Activated T-helper 17 cell treated with anti-CD3 and anti-CD28 coated beads, Interleukin-2, amount 50 U/mL, for 72 hours (primary cell): ENCODE measurements around the gene TADA3. TPM values are rescaled to one million over a fixed set of nuclear protein-coding genes. Genes with fewer than 3 reads are reported as not detected.

Experiments used
- ATAC-seq: fragments of 150-1000 bp; cut with Tn5 transposase; replicated peaks from 2 replicates; pipeline ENCODE4 v1.10.0; 2021; ENCODE audit warnings: mild to moderate bottlenecking, moderate library complexity
- H3K27ac Mint-ChIP-seq: one replicate; pipeline ENCODE4 v1.8.0; 2022; ENCODE audit warnings: mixed read lengths
- H3K27me3 Mint-ChIP-seq: one replicate; pipeline ENCODE4 v1.8.0; 2022; ENCODE audit warnings: mixed read lengths
- H3K36me3 Mint-ChIP-seq: one replicate; pipeline ENCODE4 v1.8.0; 2022; ENCODE audit warnings: low read depth, mild to moderate bottlenecking, mixed read lengths
- H3K4me1 Mint-ChIP-seq: one replicate; pipeline ENCODE4 v1.8.0; 2022; ENCODE audit warnings: mixed read lengths
- H3K4me3 Mint-ChIP-seq: one replicate; pipeline ENCODE4 v1.8.0; 2022; ENCODE audit warnings: mild to moderate bottlenecking, mixed read lengths
- H3K9me3 Mint-ChIP-seq: one replicate; pipeline ENCODE4 v1.8.0; 2022; ENCODE audit warnings: mixed read lengths
- total RNA-seq, 2 donors: library from RNA; stranded (reverse); gene quantifications; one replicate each; pipeline ENCODE4 v1.2.3, GENCODE V29; 2022

TADA3 gene
- total RNA-seq, 2 donors from 2014 or later, result 77.8 to 81.9 TPM

GRCh38 chr3:9769012-9769411 lies 23.3 kb downstream of the TADA3 start:
- H3K4me3 Mint-ChIP-seq, result peak overlapping the region; percentile 87
- ATAC-seq, result no peak
- peaks cover 18% of the 10 kb centered on the region for H3K4me1 Mint-ChIP-seq
- H3K36me3 Mint-ChIP-seq, result peaks cover 54% of the 10 kb centered on the region
- peak overlapping the region; percentile 90 for H3K27ac Mint-ChIP-seq
- H3K9me3 Mint-ChIP-seq, result no peaks in the 10 kb centered on the region
- no peaks in the 10 kb centered on the region for H3K27me3 Mint-ChIP-seq

- Mint-ChIP-seq H3K27me3 (no peaks in the 10 kb centered on the region), H3K36me3 (peaks cover 62% of the 10 kb centered on the region), H3K27ac (peak overlapping the region; percentile 90), H3K9me3 (no peaks in the 10 kb centered on the region), H3K4me1 (peaks cover 18% of the 10 kb centered on the region), H3K4me3 (peak overlapping the region; percentile 87)
- no peak for ATAC-seq
Measured at GRCh38 chr3:9768141-9768775, 24.0 kb downstream of the TADA3 start.

- peak overlapping the region; percentile 6 for H3K27ac Mint-ChIP-seq
- no peaks in the 10 kb centered on the region for H3K27me3 Mint-ChIP-seq
- no peaks in the 10 kb centered on the region for H3K9me3 Mint-ChIP-seq
- peaks cover 70% of the 10 kb centered on the region for H3K36me3 Mint-ChIP-seq
- H3K4me1 Mint-ChIP-seq, result peaks cover 18% of the 10 kb centered on the region
- no peak for ATAC-seq
- H3K4me3 Mint-ChIP-seq, result peak overlapping the region; percentile 87
Measured at GRCh38 chr3:9767418-9767817, 24.9 kb downstream of the TADA3 start.

- Mint-ChIP-seq H3K27me3 (no peaks in the 10 kb centered on the region), H3K36me3 (peaks cover 86% of the 10 kb centered on the region), H3K27ac (no peak overlapping the region), H3K4me1 (peaks cover 21% of the 10 kb centered on the region), H3K4me3 (peak overlapping the region; percentile 29), H3K9me3 (no peaks in the 10 kb centered on the region)
- no peak for ATAC-seq
Measured at GRCh38 chr3:9765865-9766264, 26.4 kb downstream of the TADA3 start.

- no peak for ATAC-seq
- Mint-ChIP-seq H3K27ac (no peak overlapping the region), H3K4me1 (peaks cover 14% of the 10 kb centered on the region), H3K4me3 (no peak overlapping the region), H3K36me3 (peaks cover 99% of the 10 kb centered on the region), H3K27me3 (no peaks in the 10 kb centered on the region), H3K9me3 (no peaks in the 10 kb centered on the region)
Measured at GRCh38 chr3:9762871-9763270, 29.4 kb downstream of the TADA3 start.

GRCh38 chr3:9761919-9762318 lies 30.4 kb downstream of the TADA3 start:
- no peak overlapping the region for H3K27ac Mint-ChIP-seq
- no peaks in the 10 kb centered on the region for H3K27me3 Mint-ChIP-seq
- peaks cover 97% of the 10 kb centered on the region for H3K36me3 Mint-ChIP-seq
- no peak overlapping the region for H3K4me3 Mint-ChIP-seq
- no peaks in the 10 kb centered on the region for H3K9me3 Mint-ChIP-seq
- peaks cover 11% of the 10 kb centered on the region for H3K4me1 Mint-ChIP-seq
- ATAC-seq, result peak; percentile 44

GRCh38 chr3:9760779-9761505 lies 31.3 kb downstream of the TADA3 start:
- Mint-ChIP-seq H3K4me1 (peaks cover 8% of the 10 kb centered on the region), H3K27ac (peak overlapping the region; percentile 2), H3K36me3 (peaks cover 97% of the 10 kb centered on the region), H3K27me3 (no peaks in the 10 kb centered on the region), H3K9me3 (no peaks in the 10 kb centered on the region), H3K4me3 (no peak overlapping the region)
- no peak for ATAC-seq

GRCh38 chr3:9757427-9757826 lies 34.8 kb downstream of the TADA3 start:
- ATAC-seq, result no peak

GRCh38 chr3:9754678-9755077 lies 37.6 kb downstream of the TADA3 start:
- Mint-ChIP-seq H3K4me1 (peaks cover 20% of the 10 kb centered on the region), H3K9me3 (no peaks in the 10 kb centered on the region), H3K27ac (peak overlapping the region; percentile 37), H3K27me3 (no peaks in the 10 kb centered on the region), H3K4me3 (peak overlapping the region; percentile 36), H3K36me3 (peaks cover 97% of the 10 kb centered on the region)
- no peak for ATAC-seq

More at GRCh38 chr3:9757427-9757826, 34.8 kb downstream of the TADA3 start:
- H3K27ac Mint-ChIP-seq, result no peak overlapping the region
- peaks cover 20% of the 10 kb centered on the region for H3K4me1 Mint-ChIP-seq
- H3K27me3 Mint-ChIP-seq, result no peaks in the 10 kb centered on the region
- H3K36me3 Mint-ChIP-seq, result peaks cover 97% of the 10 kb centered on the region
- H3K9me3 Mint-ChIP-seq, result no peaks in the 10 kb centered on the region
- H3K4me3 Mint-ChIP-seq, result no peak overlapping the region

GRCh38 chr3:9750556-9751411 lies 41.5 kb downstream of the TADA3 start:
- Mint-ChIP-seq H3K4me3 (peak overlapping the region; percentile 99), H3K27ac (peak overlapping the region; percentile 90), H3K9me3 (no peaks in the 10 kb centered on the region), H3K4me1 (peaks cover 20% of the 10 kb centered on the region), H3K36me3 (peaks cover 97% of the 10 kb centered on the region), H3K27me3 (no peaks in the 10 kb centered on the region)
- no peak for ATAC-seq

GRCh38 chr3:9749645-9750555 lies 42.4 kb downstream of the TADA3 start, which contains the start of gene OGG1:
TSS of gene OGG1 (plus strand) at chr3:9749952. CDS start at chr3:9750287, 335 bp downstream.
- peaks cover 97% of the 10 kb centered on the region for H3K36me3 Mint-ChIP-seq
- H3K9me3 Mint-ChIP-seq, result no peaks in the 10 kb centered on the region
- peak within 1 kb of the TSS; percentile 90 for H3K27ac Mint-ChIP-seq
- H3K27me3 Mint-ChIP-seq, result no peaks in the 10 kb centered on the region
- peaks cover 20% of the 10 kb centered on the region for H3K4me1 Mint-ChIP-seq
- peak; percentile 96 for ATAC-seq
- peak within 1 kb of the TSS; percentile 99 for H3K4me3 Mint-ChIP-seq

- peaks cover 97% of the 10 kb centered on the region for H3K36me3 Mint-ChIP-seq
- H3K27ac Mint-ChIP-seq, result peak overlapping the region; percentile 90
- H3K4me3 Mint-ChIP-seq, result peak overlapping the region; percentile 99
- no peak for ATAC-seq
- no peaks in the 10 kb centered on the region for H3K9me3 Mint-ChIP-seq
- peaks cover 14% of the 10 kb centered on the region for H3K4me1 Mint-ChIP-seq
- H3K27me3 Mint-ChIP-seq, result no peaks in the 10 kb centered on the region
Measured at GRCh38 chr3:9749296-9749644, 43.0 kb downstream of the TADA3 start.

GRCh38 chr3:9748031-9748430 lies 44.2 kb downstream of the TADA3 start:
- no peak for ATAC-seq
- Mint-ChIP-seq H3K36me3 (peaks cover 97% of the 10 kb centered on the region), H3K27ac (no peak overlapping the region), H3K4me1 (peaks cover 7% of the 10 kb centered on the region), H3K27me3 (no peaks in the 10 kb centered on the region), H3K4me3 (no peak overlapping the region), H3K9me3 (no peaks in the 10 kb centered on the region)

GRCh38 chr3:9747267-9747666 lies 45.0 kb downstream of the TADA3 start:
- Mint-ChIP-seq H3K4me1 (peaks cover 7% of the 10 kb centered on the region), H3K36me3 (peaks cover 97% of the 10 kb centered on the region), H3K4me3 (no peak overlapping the region), H3K27ac (no peak overlapping the region), H3K9me3 (no peaks in the 10 kb centered on the region), H3K27me3 (no peaks in the 10 kb centered on the region)
- no peak for ATAC-seq
